Measurements from ENCODE around the gene MFN2.

- TF ChIP-seq EZH2 (IDR thresholded peaks at IDR 0.05; ENCODE audit: low read depth, low read length, severe bottlenecking) (no peak), CTCF (IDR thresholded peaks at IDR 0.05; ENCODE audit: control extremely low read depth in 1 of 3, insufficient read depth in 1 of 3, low read depth in 1 of 3, low read length in 3 of 3) (no peak), EP300 (IDR thresholded peaks at IDR 0.05; ENCODE audit: borderline replicate concordance in 1 of 2, low read depth in 2 of 2, low read length in 2 of 2) (no peak), JUN (IDR thresholded peaks at IDR 0.05; ENCODE audit: low read depth, low read length) (no peak), TCF12 (IDR thresholded peaks at IDR 0.05; ENCODE audit: low read depth, low read length) (no peak), SP1 (IDR thresholded peaks at IDR 0.05; ENCODE audit: low read depth, low read length) (no peak), SIRT6 (IDR thresholded peaks at IDR 0.05; ENCODE audit: low read length) (no peak), SUZ12 (IDR thresholded peaks at IDR 0.05; ENCODE audit: low read length) (no peak), POLR2A (IDR thresholded peaks at IDR 0.05; ENCODE audit: control extremely low read depth in 1 of 2, low read depth in 2 of 2, low read length in 2 of 2) (no peak), POLR2AphosphoS5 (IDR thresholded peaks at IDR 0.05; ENCODE audit: low read depth, low read length) (no peak), CEBPB (IDR thresholded peaks at IDR 0.05; ENCODE audit: low read depth, low read length) (no peak), NANOG (IDR thresholded peaks at IDR 0.05; ENCODE audit: insufficient read depth, low read depth, low read length, poor library complexity, severe bottlenecking) (no peak), GTF2F1 (IDR thresholded peaks at IDR 0.05; ENCODE audit: borderline replicate concordance, low read depth, low read length) (no peak), CBX5 (IDR thresholded peaks at IDR 0.05; ENCODE audit: low read depth, low read length) (no peak)
Measured at GRCh38 chr1:12038356-12039163, 58.3 kb downstream of the MFN2 start.

Measured in H1 (cell line).